ENCODE results near the gene PNLIPRP3. TPM values are rescaled to one million over a fixed set of nuclear protein-coding genes. Genes with fewer than 3 reads are reported as not detected.

Gene PNLIPRP3
- polyA plus RNA-seq, 1 of the 3 experiments (the other 2 are of a cell fraction) = not detected

- H3K4me3 ChIP-seq (ENCODE audit: low read depth in 2 of 2, low read length in 1 of 2) = no peak overlapping the region
- H3K79me2 ChIP-seq (ENCODE audit: insufficient read depth) = no peaks in the 10 kb centered on the region; the same call in 1 of the 2 replicates
- H3K4me2 ChIP-seq = no peak overlapping the region
- H3K9me3 ChIP-seq = no peaks in the 10 kb centered on the region
- ChIA-PET CTCF (interaction anchor here (0.7 kb wide), 1 partner anchor 155 kb away, joined by 3 read pairs; no protein-coding TSS in a partner anchor), POLR2A (no interaction called here)
- H3K9me2 ChIP-seq = 0 out of 2 replicates have a peak, but pooled peaks cover 3% of the 10 kb centered on the region
- no peak overlapping the region for H2AFZ ChIP-seq (ENCODE audit: low read depth)
- no peak for TF ChIP-seq JUND (IDR thresholded peaks at IDR 0.05)
- TF ChIP-seq ELF1 (IDR thresholded peaks at IDR 0.05) = no peak
- no peak for TF ChIP-seq YY1 (IDR thresholded peaks at IDR 0.05; ENCODE audit: low read depth)
- TF ChIP-seq TEAD4 (IDR thresholded peaks at IDR 0.05; ENCODE audit: borderline replicate concordance, insufficient read depth) = no peak
- TF ChIP-seq EP300 (IDR thresholded peaks at IDR 0.05; ENCODE audit: borderline replicate concordance in 1 of 2, low read depth in 1 of 2, low read length in 1 of 2) = no peak
- TF ChIP-seq MAX (IDR thresholded peaks at IDR 0.05; ENCODE audit: low read depth) = no peak
- TF ChIP-seq TAF1 (IDR thresholded peaks at IDR 0.05; ENCODE audit: borderline replicate concordance, low read depth, low read length) = no peak
- TF ChIP-seq TCF12 (IDR thresholded peaks at IDR 0.05) = no peak
- no peak for TF ChIP-seq USF1 (IDR thresholded peaks at IDR 0.05; ENCODE audit: borderline replicate concordance, low read depth)
- no peak for TF ChIP-seq POLR2AphosphoS5 (IDR thresholded peaks at IDR 0.05; ENCODE audit: low read depth, low read length)
- TF ChIP-seq MXI1 (IDR thresholded peaks at IDR 0.05; ENCODE audit: low read depth, low read length) = no peak
- TF ChIP-seq NFIC (IDR thresholded peaks at IDR 0.05; ENCODE audit: borderline replicate concordance) = no peak
- TF ChIP-seq CTCF (IDR thresholded peaks at IDR 0.05) = no peak
- no peak for TF ChIP-seq FOXM1 (IDR thresholded peaks at IDR 0.05; ENCODE audit: low read depth)
- no peak for TF ChIP-seq CHD2 (IDR thresholded peaks at IDR 0.05; ENCODE audit: low read length, partially characterized antibody)
- no peak for TF ChIP-seq RXRA (IDR thresholded peaks at IDR 0.05; ENCODE audit: borderline replicate concordance, low read depth)
- no peak overlapping the region for H3K9ac ChIP-seq
- H4K20me1 ChIP-seq (ENCODE audit: insufficient read depth) = no peaks in the 10 kb centered on the region
- 39% methylated on average over 4 of the region's 4 CpGs for WGBS (ENCODE audit: low lambda C conversion rate)
- no peak for DNase-seq
- peaks cover 4% of the 10 kb centered on the region for H3F3A ChIP-seq (replicated peaks; ENCODE audit: insufficient read depth)
- H3K36me3 ChIP-seq (replicated peaks in 1 of 2; ENCODE audit: control insufficient read depth in 1 of 2, insufficient read depth in 2 of 2, low read length in 1 of 2) = no peaks in the 10 kb centered on the region
- H3K27me3 ChIP-seq (ENCODE audit: insufficient read depth) = no peaks in the 10 kb centered on the region
- no peaks in the 10 kb centered on the region for H3K4me1 ChIP-seq (ENCODE audit: control insufficient read depth in 1 of 2, insufficient read depth in 2 of 2, low read depth in 1 of 2, low read length in 1 of 2)
- H3K27ac ChIP-seq (ENCODE audit: low read depth in 2 of 2, low read length in 1 of 2) = no peak overlapping the region
Measured at GRCh38 chr10:116472891-116473290, 45.2 kb downstream of the PNLIPRP3 start.

- Histone ChIP-seq H3K9me2 (no peaks in the 10 kb centered on the region), H3K4me2 (no peak overlapping the region), H3K79me2 (ENCODE audit: insufficient read depth) (no peaks in the 10 kb centered on the region; the same call in 1 of the 2 replicates), H3K4me3 (ENCODE audit: low read depth in 2 of 2, low read length in 1 of 2) (no peak overlapping the region), H3K27me3 (ENCODE audit: insufficient read depth) (no peaks in the 10 kb centered on the region), H3K9ac (no peak overlapping the region), H3K27ac (ENCODE audit: low read depth in 2 of 2, low read length in 1 of 2) (no peak overlapping the region), H3K4me1 (ENCODE audit: control insufficient read depth in 1 of 2, insufficient read depth in 2 of 2, low read depth in 1 of 2, low read length in 1 of 2) (no peaks in the 10 kb centered on the region), H2AFZ (ENCODE audit: low read depth) (no peak overlapping the region), H3F3A (replicated peaks; ENCODE audit: insufficient read depth) (peaks cover 3% of the 10 kb centered on the region), H4K20me1 (ENCODE audit: insufficient read depth) (no peaks in the 10 kb centered on the region), H3K9me3 (no peaks in the 10 kb centered on the region), H3K36me3 (replicated peaks in 1 of 2; ENCODE audit: control insufficient read depth in 1 of 2, insufficient read depth in 2 of 2, low read length in 1 of 2) (no peaks in the 10 kb centered on the region)
- 23% methylated on average over 4 of the region's 4 CpGs for WGBS (ENCODE audit: low lambda C conversion rate)
- no peak for DNase-seq
- ChIA-PET CTCF (interaction anchor here (1.6 to 2.0 kb wide), 2 partner anchors 14 to 32 kb away, joined by 5 to 13 read pairs; no protein-coding TSS in a partner anchor), POLR2A (no interaction called here)
- TF ChIP-seq SIN3A (IDR thresholded peaks at IDR 0.05; ENCODE audit: borderline replicate concordance, low read depth, low read length) (no peak), EZH2phosphoT487 (IDR thresholded peaks at IDR 0.05; ENCODE audit: borderline replicate concordance, low read depth) (no peak), MAX (IDR thresholded peaks at IDR 0.05; ENCODE audit: low read depth) (no peak), TAF1 (IDR thresholded peaks at IDR 0.05; ENCODE audit: borderline replicate concordance, low read depth, low read length) (no peak), SMC3 (IDR thresholded peaks at IDR 0.05; ENCODE audit: low read depth, low read length) (no peak), FOXJ3 (CRISPR knock-in tag; IDR thresholded peaks at IDR 0.05) (no peak), RAD21 (IDR thresholded peaks at IDR 0.05; ENCODE audit: low read length) (no peak), USF1 (IDR thresholded peaks at IDR 0.05; ENCODE audit: borderline replicate concordance, low read depth) (no peak), MEF2A (IDR thresholded peaks at IDR 0.05; ENCODE audit: borderline replicate concordance, low read depth) (no peak), YY1 (IDR thresholded peaks at IDR 0.05; ENCODE audit: low read depth) (no peak), NRF1 (IDR thresholded peaks at IDR 0.05; ENCODE audit: low read depth, low read length) (no peak), CHD2 (IDR thresholded peaks at IDR 0.05; ENCODE audit: low read length, partially characterized antibody) (no peak), MXI1 (IDR thresholded peaks at IDR 0.05; ENCODE audit: low read depth, low read length) (no peak), RXRA (IDR thresholded peaks at IDR 0.05; ENCODE audit: borderline replicate concordance, low read depth) (no peak)
Measured at GRCh38 chr10:116475866-116476265, 48.2 kb downstream of the PNLIPRP3 start.
